ENCODE data around the gene SSC4D. TPM values are rescaled to one million over a fixed set of nuclear protein-coding genes. Genes with fewer than 3 reads are reported as not detected.

SSC4D gene
- total and polyA plus RNA-seq, 2 donors (not counting 1 experiment from before 2014, with no cell fraction given), result 0.33 to 0.42 TPM

DNA sequence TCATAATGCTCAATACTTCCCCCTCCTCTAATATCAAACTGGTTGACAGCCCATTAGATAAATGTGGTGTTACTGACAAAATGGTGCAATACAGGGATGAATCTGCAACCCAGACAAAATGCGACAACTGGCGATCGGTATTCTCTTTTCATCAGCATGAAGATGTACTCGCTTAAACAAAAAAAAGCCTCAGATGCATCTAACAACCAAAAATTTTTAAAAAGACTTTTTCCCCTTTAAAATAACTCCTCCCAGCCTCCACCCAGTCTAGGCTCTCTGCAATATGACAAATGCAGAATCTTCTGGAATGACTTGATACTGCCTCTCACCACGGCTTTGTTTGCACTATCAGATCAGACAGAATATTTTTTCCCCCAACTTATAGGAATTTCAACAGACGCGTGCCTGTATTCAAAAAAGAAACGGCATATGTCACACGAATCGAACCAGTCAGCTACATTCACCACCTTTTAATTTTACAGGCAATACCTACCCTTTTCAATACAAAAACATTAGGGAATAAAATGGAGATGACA lies 52.0 kb downstream of the SSC4D start:
- Histone ChIP-seq H3K4me2 (ENCODE audit: extremely low read depth, insufficient read depth, low read length) (peak overlapping the region; percentile 75), H2AFZ (ENCODE audit: low read length) (no peak overlapping the region), H4K20me1 (ENCODE audit: control insufficient read depth, extremely low read depth, insufficient read depth, low read length) (peaks cover 8% of the 10 kb centered on the region), H3K27me3 (ENCODE audit: control insufficient read depth, insufficient read depth, low read length) (no peaks in the 10 kb centered on the region), H3K9me3 (ENCODE audit: control insufficient read depth, insufficient read depth, low read depth, low read length) (no peaks in the 10 kb centered on the region), H3K4me1 (ENCODE audit: control insufficient read depth, extremely low read depth, insufficient read depth, low read length) (peaks cover 2% of the 10 kb centered on the region), H3K27ac (ENCODE audit: insufficient read depth, low read length) (peak overlapping the region; percentile 97), H3K79me2 (ENCODE audit: control insufficient read depth, insufficient read depth, low read length) (peaks cover 62% of the 10 kb centered on the region), H3K9ac (ENCODE audit: insufficient read depth, low read length) (peak overlapping the region; percentile 98), H3K4me3 (replicated peaks in 1 of 4; ENCODE audit: control extremely low read depth in 1 of 4, insufficient read depth in 1 of 4, low read depth in 3 of 4, low read length in 4 of 4) (peak overlapping the region; percentile 65 to 91 (median 80)), H3K36me3 (ENCODE audit: control insufficient read depth, insufficient read depth, low read length) (peaks cover 2% of the 10 kb centered on the region)
- no peak for DNase-seq (ENCODE audit: low read depth in 2 of 2)
- TF ChIP-seq, protein P1, sequence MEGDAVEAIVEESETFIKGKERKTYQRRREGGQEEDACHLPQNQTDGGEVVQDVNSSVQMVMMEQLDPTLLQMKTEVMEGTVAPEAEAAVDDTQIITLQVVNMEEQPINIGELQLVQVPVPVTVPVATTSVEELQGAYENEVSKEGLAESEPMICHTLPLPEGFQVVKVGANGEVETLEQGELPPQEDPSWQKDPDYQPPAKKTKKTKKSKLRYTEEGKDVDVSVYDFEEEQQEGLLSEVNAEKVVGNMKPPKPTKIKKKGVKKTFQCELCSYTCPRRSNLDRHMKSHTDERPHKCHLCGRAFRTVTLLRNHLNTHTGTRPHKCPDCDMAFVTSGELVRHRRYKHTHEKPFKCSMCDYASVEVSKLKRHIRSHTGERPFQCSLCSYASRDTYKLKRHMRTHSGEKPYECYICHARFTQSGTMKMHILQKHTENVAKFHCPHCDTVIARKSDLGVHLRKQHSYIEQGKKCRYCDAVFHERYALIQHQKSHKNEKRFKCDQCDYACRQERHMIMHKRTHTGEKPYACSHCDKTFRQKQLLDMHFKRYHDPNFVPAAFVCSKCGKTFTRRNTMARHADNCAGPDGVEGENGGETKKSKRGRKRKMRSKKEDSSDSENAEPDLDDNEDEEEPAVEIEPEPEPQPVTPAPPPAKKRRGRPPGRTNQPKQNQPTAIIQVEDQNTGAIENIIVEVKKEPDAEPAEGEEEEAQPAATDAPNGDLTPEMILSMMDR (conservative IDR thresholded peaks at IDR 0.05 in 1 of 2, IDR thresholded peaks at IDR 0.05 in 1 of 2; ENCODE audit: low read depth in 1 of 2, low read length in 2 of 2), result no peak
- no peak for TF ChIP-seq EZH2 (IDR thresholded peaks at IDR 0.05; ENCODE audit: low read length, missing control alignments)

DNA sequence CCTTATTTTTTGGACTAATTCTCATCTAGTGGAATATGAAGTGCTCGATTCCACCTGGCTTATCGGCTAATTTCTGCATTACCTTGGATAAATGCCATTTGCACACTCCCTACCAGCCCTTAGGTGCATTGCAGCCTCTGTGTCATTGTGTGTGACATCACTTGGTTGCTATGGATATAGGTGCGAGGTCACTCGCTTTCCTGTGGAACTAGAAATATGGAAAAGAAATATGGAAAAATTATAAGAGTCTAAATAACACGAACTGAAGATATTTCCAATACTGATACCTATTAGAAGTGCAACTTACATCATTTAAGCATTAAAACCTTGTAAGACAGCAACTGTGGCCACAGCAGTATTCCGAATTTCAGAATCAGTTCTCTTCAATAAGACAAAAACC lies 52.7 kb downstream of the SSC4D start:
- DNase-seq (ENCODE audit: low read depth in 2 of 2), result peak in 1 of 2 donors; percentile 57
- Histone ChIP-seq H2AFZ (ENCODE audit: low read length) (no peak overlapping the region), H3K4me2 (ENCODE audit: extremely low read depth, insufficient read depth, low read length) (peak overlapping the region; percentile 75), H3K27ac (ENCODE audit: insufficient read depth, low read length) (peak overlapping the region; percentile 97), H3K79me2 (ENCODE audit: control insufficient read depth, insufficient read depth, low read length) (peaks cover 69% of the 10 kb centered on the region), H4K20me1 (ENCODE audit: control insufficient read depth, extremely low read depth, insufficient read depth, low read length) (peaks cover 9% of the 10 kb centered on the region), H3K9me3 (ENCODE audit: control insufficient read depth, insufficient read depth, low read depth, low read length) (no peaks in the 10 kb centered on the region), H3K27me3 (ENCODE audit: control insufficient read depth, insufficient read depth, low read length) (no peaks in the 10 kb centered on the region), H3K4me1 (ENCODE audit: control insufficient read depth, extremely low read depth, insufficient read depth, low read length) (peaks cover 2% of the 10 kb centered on the region), H3K4me3 (replicated peaks in 1 of 4; ENCODE audit: control extremely low read depth in 1 of 4, insufficient read depth in 1 of 4, low read depth in 3 of 4, low read length in 4 of 4) (peak overlapping the region; percentile 65 to 91 (median 80)), H3K9ac (ENCODE audit: insufficient read depth, low read length) (no peak overlapping the region), H3K36me3 (ENCODE audit: control insufficient read depth, insufficient read depth, low read length) (peaks cover 2% of the 10 kb centered on the region)
- no peak for TF ChIP-seq EZH2 (IDR thresholded peaks at IDR 0.05; ENCODE audit: low read length, missing control alignments)
- TF ChIP-seq, protein P1 (conservative IDR thresholded peaks at IDR 0.05 in 1 of 2, IDR thresholded peaks at IDR 0.05 in 1 of 2; ENCODE audit: low read depth in 1 of 2, low read length in 2 of 2), result no peak

DNA sequence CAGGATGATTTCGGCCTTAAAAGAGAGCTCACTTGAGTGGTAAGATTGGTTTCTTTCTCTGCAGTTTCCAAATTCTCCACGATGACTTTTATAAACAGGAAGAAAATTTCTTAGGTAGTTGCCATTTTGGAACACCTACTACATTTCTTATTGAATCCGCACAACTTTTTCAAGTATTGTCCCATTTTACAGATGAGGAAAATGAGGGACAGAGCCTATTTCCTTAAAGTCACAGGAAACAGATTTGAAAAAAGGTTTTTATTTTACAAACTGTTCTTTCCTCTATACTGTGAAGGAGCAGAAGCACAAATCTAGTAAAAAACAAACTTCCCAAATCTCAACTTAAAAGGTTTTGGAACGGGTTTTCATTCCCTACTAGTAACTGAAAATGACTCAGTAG lies 53.4 kb downstream of the SSC4D start:
- DNase-seq (ENCODE audit: low read depth in 2 of 2), result no peak
- Histone ChIP-seq H3K4me2 (ENCODE audit: extremely low read depth, insufficient read depth, low read length) (peak overlapping the region; percentile 75), H3K9ac (ENCODE audit: insufficient read depth, low read length) (no peak overlapping the region), H3K36me3 (ENCODE audit: control insufficient read depth, insufficient read depth, low read length) (peaks cover 4% of the 10 kb centered on the region), H4K20me1 (ENCODE audit: control insufficient read depth, extremely low read depth, insufficient read depth, low read length) (peaks cover 10% of the 10 kb centered on the region), H3K9me3 (ENCODE audit: control insufficient read depth, insufficient read depth, low read depth, low read length) (no peaks in the 10 kb centered on the region), H3K27me3 (ENCODE audit: control insufficient read depth, insufficient read depth, low read length) (no peaks in the 10 kb centered on the region), H3K4me1 (ENCODE audit: control insufficient read depth, extremely low read depth, insufficient read depth, low read length) (peaks cover 2% of the 10 kb centered on the region), H3K79me2 (ENCODE audit: control insufficient read depth, insufficient read depth, low read length) (peaks cover 76% of the 10 kb centered on the region), H3K4me3 (replicated peaks in 1 of 4; ENCODE audit: control extremely low read depth in 1 of 4, insufficient read depth in 1 of 4, low read depth in 3 of 4, low read length in 4 of 4) (peak overlapping the region in 2 of 4 experiments; percentile 80 to 91), H2AFZ (ENCODE audit: low read length) (no peak overlapping the region), H3K27ac (ENCODE audit: insufficient read depth, low read length) (no peak overlapping the region)
- TF ChIP-seq EZH2 (IDR thresholded peaks at IDR 0.05; ENCODE audit: low read length, missing control alignments), result no peak
- TF ChIP-seq, protein P1 (conservative IDR thresholded peaks at IDR 0.05 in 1 of 2, IDR thresholded peaks at IDR 0.05 in 1 of 2; ENCODE audit: low read depth in 1 of 2, low read length in 2 of 2), result no peak
